Measurements from ENCODE around the gene NAPSA. TPM values are rescaled to one million over a fixed set of nuclear protein-coding genes. Genes with fewer than 3 reads are reported as not detected.
"Not testable (repeated sequence)": the region's sequence is repeated elsewhere in the genome, so short reads cannot be mapped to it uniquely, and the experiment has no call there.

The NAPSA gene
- total RNA-seq, 1 donor from 2014 or later = not detected

GRCh38 chr19:50349277-50350057 is 16.0 kb downstream of the NAPSA start:
- H3K27me3 Mint-ChIP-seq (ENCODE audit: unreplicated experiment) = peaks cover 5% of the 10 kb centered on the region
- no peaks in the 10 kb centered on the region for H3K4me1 Mint-ChIP-seq (ENCODE audit: unreplicated experiment)
- no peak for DNase-seq (ENCODE audit: low spot score)
- peaks cover 34% of the 10 kb centered on the region for H3K9me3 Mint-ChIP-seq (ENCODE audit: unreplicated experiment)
- no peak for TF ChIP-seq CTCF (IDR thresholded peaks at IDR 0.05; ENCODE audit: unreplicated experiment)
- peaks cover 6% of the 10 kb centered on the region for H3K36me3 Mint-ChIP-seq (ENCODE audit: low read depth, unreplicated experiment)
- H3K4me3 Mint-ChIP-seq (ENCODE audit: unreplicated experiment) = no peak overlapping the region
- no peak overlapping the region for H3K27ac Mint-ChIP-seq (ENCODE audit: unreplicated experiment)

DNA sequence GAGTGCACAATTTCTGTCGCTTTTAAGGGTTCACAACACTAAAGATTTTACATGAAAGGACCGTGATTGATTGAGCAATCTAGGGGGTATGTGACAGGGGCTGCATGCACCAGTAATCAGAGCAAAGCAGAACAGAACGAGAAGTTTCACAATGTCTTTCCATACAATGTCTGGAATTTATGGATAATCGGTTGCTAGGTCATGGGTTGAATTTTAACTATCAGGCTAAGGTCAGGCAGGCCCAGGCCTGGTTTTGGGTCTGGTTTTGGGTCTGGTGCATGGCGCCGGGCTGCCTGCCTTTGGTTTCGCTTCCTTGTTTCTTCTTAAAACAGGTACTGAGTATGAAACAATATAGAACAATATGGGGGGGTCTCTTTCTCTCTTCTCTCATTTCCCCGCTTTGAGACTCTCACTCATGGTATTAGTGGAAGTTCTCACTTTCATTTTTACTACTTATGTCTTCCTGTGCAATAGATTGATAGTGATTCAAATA is 18.3 kb downstream of the NAPSA start:
- not testable (repeated sequence) for H3K4me1 Mint-ChIP-seq (ENCODE audit: unreplicated experiment); H3K4me3 Mint-ChIP-seq (ENCODE audit: unreplicated experiment); H3K36me3 Mint-ChIP-seq (ENCODE audit: low read depth, unreplicated experiment); H3K27ac Mint-ChIP-seq (ENCODE audit: unreplicated experiment); DNase-seq (ENCODE audit: low spot score)
- Mint-ChIP-seq H3K9me3 (ENCODE audit: unreplicated experiment) (peaks cover 33% of the 10 kb centered on the region), H3K27me3 (ENCODE audit: unreplicated experiment) (peaks cover 10% of the 10 kb centered on the region)

DNA sequence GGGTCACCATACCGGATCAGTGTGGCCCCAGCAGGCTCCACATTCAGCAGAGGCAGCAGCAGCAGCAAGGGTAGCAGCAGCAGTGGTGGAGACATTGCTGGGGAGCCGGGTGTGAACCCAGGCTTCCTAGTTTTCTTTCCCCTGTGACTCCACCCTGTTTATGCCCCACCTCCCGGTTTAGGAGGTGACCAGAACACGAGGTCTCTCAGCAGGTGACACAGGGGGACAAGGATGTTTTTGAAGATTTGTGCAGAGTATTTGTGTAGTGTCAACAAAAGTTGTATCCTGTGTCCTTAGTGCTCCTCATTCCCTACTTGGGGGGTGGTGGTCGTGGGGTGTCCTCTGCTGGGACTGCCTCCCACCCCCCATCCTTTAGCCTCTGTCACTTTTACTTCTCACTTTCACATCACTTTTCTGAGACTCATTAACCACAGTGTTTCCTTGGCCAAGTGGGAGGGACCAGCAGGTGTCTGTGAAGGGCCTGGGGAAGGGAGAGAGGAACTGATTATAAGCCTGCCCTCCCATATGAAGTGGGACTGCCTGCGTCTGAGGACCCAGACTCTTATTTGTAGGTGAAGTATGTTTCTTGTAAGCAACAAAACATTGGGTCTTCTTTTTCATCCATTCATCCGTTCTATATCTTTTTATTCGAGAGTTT is 20.6 kb downstream of the NAPSA start:
- peaks cover 8% of the 10 kb centered on the region for H3K27me3 Mint-ChIP-seq (ENCODE audit: unreplicated experiment)
- no peak for TF ChIP-seq CTCF (IDR thresholded peaks at IDR 0.05; ENCODE audit: unreplicated experiment)
- H3K9me3 Mint-ChIP-seq (ENCODE audit: unreplicated experiment) = peaks cover 32% of the 10 kb centered on the region
- no peaks in the 10 kb centered on the region for H3K4me1 Mint-ChIP-seq (ENCODE audit: unreplicated experiment)
- DNase-seq (ENCODE audit: low spot score) = no peak
- H3K27ac Mint-ChIP-seq (ENCODE audit: unreplicated experiment) = no peak overlapping the region
- no peak overlapping the region for H3K4me3 Mint-ChIP-seq (ENCODE audit: unreplicated experiment)
- H3K36me3 Mint-ChIP-seq (ENCODE audit: low read depth, unreplicated experiment) = peaks cover 9% of the 10 kb centered on the region

- Mint-ChIP-seq H3K27ac (ENCODE audit: unreplicated experiment) (no peak overlapping the region), H3K4me3 (ENCODE audit: unreplicated experiment) (no peak overlapping the region), H3K9me3 (ENCODE audit: unreplicated experiment) (peaks cover 21% of the 10 kb centered on the region), H3K4me1 (ENCODE audit: unreplicated experiment) (no peaks in the 10 kb centered on the region), H3K27me3 (ENCODE audit: unreplicated experiment) (peaks cover 5% of the 10 kb centered on the region), H3K36me3 (ENCODE audit: low read depth, unreplicated experiment) (peaks cover 3% of the 10 kb centered on the region)
- TF ChIP-seq CTCF (IDR thresholded peaks at IDR 0.05; ENCODE audit: unreplicated experiment) = no peak
- DNase-seq (ENCODE audit: low spot score) = no peak
Measured at GRCh38 chr19:50341091-50341564, 24.3 kb downstream of the NAPSA start.

- H3K9me3 Mint-ChIP-seq (ENCODE audit: unreplicated experiment) = peaks cover 25% of the 10 kb centered on the region
- peaks cover 9% of the 10 kb centered on the region for H3K36me3 Mint-ChIP-seq (ENCODE audit: low read depth, unreplicated experiment)
- DNase-seq (ENCODE audit: low spot score) = no peak
- no peak overlapping the region for H3K27ac Mint-ChIP-seq (ENCODE audit: unreplicated experiment)
- no peak overlapping the region for H3K4me3 Mint-ChIP-seq (ENCODE audit: unreplicated experiment)
- peaks cover 5% of the 10 kb centered on the region for H3K27me3 Mint-ChIP-seq (ENCODE audit: unreplicated experiment)
- TF ChIP-seq CTCF (IDR thresholded peaks at IDR 0.05; ENCODE audit: unreplicated experiment) = no peak
- H3K4me1 Mint-ChIP-seq (ENCODE audit: unreplicated experiment) = no peaks in the 10 kb centered on the region
Measured at GRCh38 chr19:50340331-50340730, 25.1 kb downstream of the NAPSA start.

GRCh38 chr19:50337031-50337430 is 28.4 kb downstream of the NAPSA start:
- Mint-ChIP-seq H3K36me3 (ENCODE audit: low read depth, unreplicated experiment) (peaks cover 14% of the 10 kb centered on the region), H3K9me3 (ENCODE audit: unreplicated experiment) (peaks cover 21% of the 10 kb centered on the region)
- H3K4me1 Mint-ChIP-seq (ENCODE audit: unreplicated experiment); H3K27me3 Mint-ChIP-seq (ENCODE audit: unreplicated experiment); DNase-seq (ENCODE audit: low spot score); H3K27ac Mint-ChIP-seq (ENCODE audit: unreplicated experiment); H3K4me3 Mint-ChIP-seq (ENCODE audit: unreplicated experiment): not testable (repeated sequence)
